Tracheal epithelial cell (primary cell): ENCODE measurements around the gene KATNAL1. TPM values are rescaled to one million over a fixed set of nuclear protein-coding genes. Genes with fewer than 3 reads are reported as not detected.

ENCODE experiments used
- total RNA-seq: library from RNA; depleted of rRNA; stranded (reverse); fragments of >200 nt; gene quantifications from 2 replicates; pipeline ENCODE4 v1.2.1, GENCODE V29; 2014

KATNAL1 gene
- total RNA-seq: 4.3 and 13.3 TPM in 2 replicates

DNA sequence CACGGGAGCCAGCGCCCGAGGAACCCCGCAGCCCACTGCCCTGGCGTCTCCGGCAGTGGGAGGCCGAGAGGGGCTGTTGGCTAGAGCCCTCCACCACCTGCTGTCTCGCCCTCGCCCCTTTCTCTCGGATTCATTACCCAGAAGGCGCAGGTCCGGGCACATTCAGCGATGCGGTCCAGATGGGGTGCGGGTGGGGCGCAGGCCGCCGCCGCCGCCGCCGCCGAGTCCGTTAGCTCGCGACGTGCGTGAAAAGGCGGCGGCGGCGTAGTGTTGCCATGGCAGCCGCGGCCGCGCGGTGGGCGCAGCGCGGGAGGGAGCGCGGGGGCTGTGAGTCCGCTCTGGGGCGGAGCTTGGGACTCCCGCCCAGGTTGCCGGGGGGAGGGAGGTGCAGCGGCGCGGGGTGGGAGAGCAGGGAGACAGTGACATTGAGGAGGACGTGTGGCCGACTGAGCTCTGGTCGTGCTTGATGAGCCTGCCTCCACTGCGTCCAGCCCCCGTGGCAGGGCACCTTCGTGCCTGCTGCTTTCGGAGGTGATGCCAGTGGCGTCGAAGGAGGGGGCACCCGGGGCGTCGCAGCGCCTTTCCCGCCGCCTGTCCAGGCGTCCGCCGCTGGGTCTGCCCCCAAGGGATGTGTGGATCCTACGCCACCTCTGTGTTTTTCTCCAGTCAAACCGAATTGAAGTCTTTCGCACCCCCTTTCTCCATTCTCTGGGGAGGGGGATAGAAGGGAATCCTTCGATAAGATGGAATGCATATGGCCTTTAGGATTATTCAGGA lies at the start of gene KATNAL1:
Gene KATNAL1 (minus strand): TSS at position 358 of the 777 bp plus-strand sequence. CDS start 23,774 bp downstream, outside the sequence.

Other genes with a start within 250 kb of the KATNAL1 start
- gene UBE2L5, start 114.9 kb upstream of the KATNAL1 start, total RNA-seq: not detected in 2 replicates
- 57.8 and 87.4 TPM in 2 replicates for gene HMGB1, start 158.4 kb upstream of the KATNAL1 start, total RNA-seq